HG03354 (cell line): ENCODE results near the gene TLCD1.

ENCODE experiments used
- ATAC-seq: cut with Tn5 transposase; IDR thresholded peaks from one replicate; pipeline ENCODE4 v1.9.1; 2021; ENCODE audit warnings: mild to moderate bottlenecking; ENCODE audit not compliant: unreplicated experiment, poor library complexity, severe bottlenecking

Gene TLCD1

GRCh38 chr17:28726226-28726626 lies at the start of gene TLCD1:
Gene TLCD1, minus strand, starts transcription at chr17:28726233. Its CDS starts 136 bp downstream, at chr17:28726097.
- no peak for ATAC-seq

GRCh38 chr17:28774206-28774605 lies 48.2 kb upstream of the TLCD1 start:
- no peak for ATAC-seq

- no peak for ATAC-seq
These were observed 47.7 kb upstream of the TLCD1 start for GRCh38 chr17:28773736-28774135.

GRCh38 chr17:28765038-28765437 lies 39.0 kb upstream of the TLCD1 start:
- ATAC-seq, result no peak

- peak; percentile 36 for ATAC-seq
These were observed 37.8 kb upstream of the TLCD1 start for GRCh38 chr17:28763804-28764266.

- peak; percentile 68 for ATAC-seq
These were observed 37.2 kb upstream of the TLCD1 start for GRCh38 chr17:28763137-28763799.

- ATAC-seq, result no peak
These were observed 34.8 kb upstream of the TLCD1 start for GRCh38 chr17:28760601-28761562.

- ATAC-seq, result no peak
These were observed 33.3 kb upstream of the TLCD1 start for GRCh38 chr17:28759256-28759865.

- no peak for ATAC-seq
These were observed 32.5 kb upstream of the TLCD1 start for GRCh38 chr17:28758411-28759121.

- ATAC-seq, result no peak
These were observed 30.2 kb upstream of the TLCD1 start for GRCh38 chr17:28756049-28756804.

- no peak for ATAC-seq
These were observed 29.5 kb upstream of the TLCD1 start for GRCh38 chr17:28755486-28755885.

- no peak for ATAC-seq
These were observed 25.8 kb upstream of the TLCD1 start for GRCh38 chr17:28751600-28752366.

GRCh38 chr17:28750178-28751047 lies 24.4 kb upstream of the TLCD1 start:
- ATAC-seq, result peak; percentile 77

GRCh38 chr17:28749516-28750177 lies 23.6 kb upstream of the TLCD1 start:
- ATAC-seq, result no peak

- no peak for ATAC-seq
These were observed 23.0 kb upstream of the TLCD1 start for GRCh38 chr17:28748852-28749515.
